Natural killer cell (primary cell): ENCODE data around the gene MAPKAPK3. TPM values are rescaled to one million over a fixed set of nuclear protein-coding genes. Genes with fewer than 3 reads are reported as not detected.

Source experiments
- ATAC-seq, 3 donors: fragments of 150-1000 bp in 2 of 3; fragments of 200-7000 bp in 1 of 3; cut with Tn5 transposase; 1 replicate in 1 of 3; 2 replicates in 2 of 3; pipeline ENCODE4 v1.10.0; 2021; ENCODE audit warnings: mild to moderate bottlenecking in 2 of 3, moderate library complexity in 2 of 3
- DNase-seq, 2 donors: peaks; one replicate each; pipeline versions ENCODE4 v3.0.0 to v3.0.0-alpha.2; 2013 to 2021; ENCODE audit warnings: mixed read lengths in 1 of 2
- H3K27ac ChIP-seq: one replicate; pipeline ENCODE4 v1.5.1; 2013; ENCODE audit warnings: mild to moderate bottlenecking, low read length
- H3K27me3 ChIP-seq: one replicate; pipeline ENCODE4 v1.6.1; 2013; ENCODE audit warnings: low read length; ENCODE audit not compliant: control insufficient read depth, insufficient read depth
- H3K36me3 ChIP-seq: one replicate; pipeline ENCODE4 v1.6.1; 2013; ENCODE audit warnings: low read length; ENCODE audit not compliant: control insufficient read depth, insufficient read depth
- H3K4me1 ChIP-seq: one replicate; pipeline ENCODE4 v1.6.1; 2013; ENCODE audit warnings: low read length; ENCODE audit not compliant: control insufficient read depth, insufficient read depth
- H3K4me3 ChIP-seq: one replicate; pipeline ENCODE4 v1.5.1; 2013; ENCODE audit warnings: low read length
- H3K9me3 ChIP-seq: one replicate; pipeline ENCODE4 v1.6.1; 2013; ENCODE audit warnings: low read length; ENCODE audit not compliant: control insufficient read depth, insufficient read depth
- H3K27ac Mint-ChIP-seq, 2 donors: one replicate each; pipeline ENCODE4 v1.8.0; 2022; ENCODE audit warnings: mild to moderate bottlenecking in 2 of 2, mixed read lengths in 2 of 2, moderate library complexity in 1 of 2
- H3K27me3 Mint-ChIP-seq, 2 donors: one replicate each; pipeline ENCODE4 v1.8.0; 2022; ENCODE audit warnings: low read depth in 2 of 2, mixed read lengths in 2 of 2
- H3K36me3 Mint-ChIP-seq: one replicate; pipeline ENCODE4 v1.8.0; 2022; ENCODE audit warnings: mixed read lengths
- H3K4me1 Mint-ChIP-seq, 2 donors: one replicate each; pipeline ENCODE4 v1.8.0; 2022; ENCODE audit warnings: mixed read lengths in 2 of 2
- H3K4me3 Mint-ChIP-seq: one replicate; pipeline ENCODE4 v1.8.0; 2022; ENCODE audit warnings: mild to moderate bottlenecking, moderate library complexity, mixed read lengths
- H3K9me3 Mint-ChIP-seq, 2 donors: one replicate each; pipeline ENCODE4 v1.8.0; 2022; ENCODE audit warnings: mixed read lengths in 2 of 2
- CTCF ChIP-seq: fragments of 200-600 bp; IDR thresholded peaks from one replicate; pipeline ENCODE4 v1.8.0; 2022; ENCODE audit warnings: antibody characterized with exemption
- WGBS: methylation state at CpG from one replicate; pipeline ENCODE4 v1.1.7; 2013; ENCODE audit warnings: missing lambda C conversion rate; ENCODE audit not compliant: insufficient coverage; 5-methylcytosine and 5-hydroxymethylcytosine counted together
- intact Hi-C: fragments of 100-400 bp; cut with micrococcal nuclease; formaldehyde crosslinking; loops from one replicate; pipeline ENCODE4 v1.14.2; 2022
- total RNA-seq, 4 donors: library from RNA; stranded (reverse); fragments of 120-200 nt in 1 of 4; gene quantifications; one replicate each; pipeline versions ENCODE4 v1.2.3 to v1.2.4, GENCODE V29; 2013 to 2022

MAPKAPK3 gene
- total RNA-seq, 3 donors from 2014 or later (not counting 1 experiment from before 2014, with no cell fraction given), result 48.0 to 57.7 (median 49.3) TPM

- H3K4me3 Mint-ChIP-seq, result no peak overlapping the region
- H3K4me1 ChIP-seq, result peaks cover 54% of the 10 kb centered on the region
- DNase-seq, result no peak
- peak overlapping the region; percentile 38 to 69 for H3K27ac Mint-ChIP-seq
- peaks cover 33 to 42% of the 10 kb centered on the region in 2 donors for H3K4me1 Mint-ChIP-seq
- no peaks in the 10 kb centered on the region for H3K9me3 Mint-ChIP-seq
- no peaks in the 10 kb centered on the region for H3K27me3 Mint-ChIP-seq
- intact Hi-C loops, result no loop called here
- ATAC-seq, result no peak
- no peaks in the 10 kb centered on the region for H3K36me3 ChIP-seq
- H3K4me3 ChIP-seq, result no peak overlapping the region
- no peak overlapping the region for H3K27ac ChIP-seq
- WGBS, result 56% methylated on average over 5 of the region's 5 CpGs
- no peaks in the 10 kb centered on the region for H3K36me3 Mint-ChIP-seq
- TF ChIP-seq CTCF, result no peak
- H3K9me3 ChIP-seq, result no peaks in the 10 kb centered on the region
- H3K27me3 ChIP-seq, result no peaks in the 10 kb centered on the region
Measured at GRCh38 chr3:50592568-50592967, 24.4 kb upstream of the MAPKAPK3 start.

- peaks cover 40% of the 10 kb centered on the region for H3K4me1 ChIP-seq
- H3K27me3 Mint-ChIP-seq, result no peaks in the 10 kb centered on the region
- H3K36me3 ChIP-seq, result no peaks in the 10 kb centered on the region
- H3K4me3 Mint-ChIP-seq, result no peak overlapping the region
- ATAC-seq (no peak), DNase-seq (no peak)
- no peaks in the 10 kb centered on the region for H3K36me3 Mint-ChIP-seq
- no peak overlapping the region for H3K4me3 ChIP-seq
- H3K9me3 ChIP-seq, result no peaks in the 10 kb centered on the region
- H3K27me3 ChIP-seq, result no peaks in the 10 kb centered on the region
- intact Hi-C loops, result no loop called here
- WGBS, result 40% methylated on average over 2 of the region's 2 CpGs
- peak overlapping the region in 1 of 2 donors; percentile 46 for H3K27ac Mint-ChIP-seq
- no peak for TF ChIP-seq CTCF
- no peak overlapping the region for H3K27ac ChIP-seq
- H3K9me3 Mint-ChIP-seq, result no peaks in the 10 kb centered on the region
- H3K4me1 Mint-ChIP-seq, result peaks cover 18 to 33% of the 10 kb centered on the region in 2 donors
Measured at GRCh38 chr3:50594253-50594785, 22.6 kb upstream of the MAPKAPK3 start.

GRCh38 chr3:50599115-50599715, 17.7 kb upstream of the MAPKAPK3 start:
- Histone ChIP-seq H3K9me3 (no peaks in the 10 kb centered on the region), H3K4me1 (peaks cover 53% of the 10 kb centered on the region), H3K4me3 (no peak overlapping the region), H3K36me3 (peaks cover 5% of the 10 kb centered on the region), H3K27me3 (no peaks in the 10 kb centered on the region), H3K27ac (no peak overlapping the region)
- intact Hi-C loops, result no loop called here
- Mint-ChIP-seq H3K4me3 (no peak overlapping the region), H3K9me3 (no peaks in the 10 kb centered on the region), H3K27ac (peak overlapping the region in 1 of 2 donors; percentile 95), H3K36me3 (peaks cover 6% of the 10 kb centered on the region), H3K4me1 (peaks cover 41 to 53% of the 10 kb centered on the region in 2 donors), H3K27me3 (no peaks in the 10 kb centered on the region)
- 97% methylated on average over 6 of the region's 6 CpGs for WGBS
- no peak for TF ChIP-seq CTCF
- no peak for DNase-seq
- no peak for ATAC-seq

GRCh38 chr3:50599716-50600118, 17.2 kb upstream of the MAPKAPK3 start:
- H3K4me1 ChIP-seq, result peaks cover 58% of the 10 kb centered on the region
- H3K4me3 Mint-ChIP-seq, result no peak overlapping the region
- ATAC-seq (no peak), DNase-seq (no peak)
- H3K27ac Mint-ChIP-seq, result peak overlapping the region in 1 of 2 donors; percentile 95
- H3K27ac ChIP-seq, result peak overlapping the region; percentile 6
- no peaks in the 10 kb centered on the region for H3K9me3 Mint-ChIP-seq
- H3K36me3 ChIP-seq, result peaks cover 10% of the 10 kb centered on the region
- H3K27me3 ChIP-seq, result no peaks in the 10 kb centered on the region
- peaks cover 8% of the 10 kb centered on the region for H3K36me3 Mint-ChIP-seq
- no peaks in the 10 kb centered on the region for H3K27me3 Mint-ChIP-seq
- no peak for TF ChIP-seq CTCF
- H3K9me3 ChIP-seq, result no peaks in the 10 kb centered on the region
- 88% methylated on average over 1 of the region's 1 CpG for whole genome bisulfite sequencing
- no peak overlapping the region for H3K4me3 ChIP-seq
- H3K4me1 Mint-ChIP-seq, result peaks cover 46 to 58% of the 10 kb centered on the region in 2 donors
- intact Hi-C loops, result no loop called here
